ENCODE measurements around the gene C1orf185.
"Not testable (repeated sequence)": the region's sequence is repeated elsewhere in the genome, so short reads cannot be mapped to it uniquely, and the experiment has no call there.

Gene C1orf185

DNA sequence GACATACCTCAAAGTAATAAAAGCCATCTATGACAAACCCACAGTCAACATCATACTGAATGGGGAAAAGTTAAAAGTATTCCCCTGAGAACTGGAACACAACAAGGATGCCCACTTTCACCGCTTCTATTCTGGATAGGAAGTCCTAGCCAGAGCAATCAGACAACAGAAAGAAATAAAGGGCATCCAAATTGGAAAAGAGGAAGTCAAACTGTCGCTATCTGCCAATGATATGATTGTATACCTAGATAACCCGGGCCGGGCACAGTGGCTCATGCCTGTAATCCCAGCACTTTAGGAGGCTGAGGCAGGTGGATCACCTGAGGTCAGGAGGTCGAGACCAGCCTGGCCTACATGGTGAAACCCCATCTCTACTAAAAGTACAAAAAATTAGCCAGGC, 60.5 kb downstream of the C1orf185 start:
- not testable (repeated sequence) for DNase-seq

DNA sequence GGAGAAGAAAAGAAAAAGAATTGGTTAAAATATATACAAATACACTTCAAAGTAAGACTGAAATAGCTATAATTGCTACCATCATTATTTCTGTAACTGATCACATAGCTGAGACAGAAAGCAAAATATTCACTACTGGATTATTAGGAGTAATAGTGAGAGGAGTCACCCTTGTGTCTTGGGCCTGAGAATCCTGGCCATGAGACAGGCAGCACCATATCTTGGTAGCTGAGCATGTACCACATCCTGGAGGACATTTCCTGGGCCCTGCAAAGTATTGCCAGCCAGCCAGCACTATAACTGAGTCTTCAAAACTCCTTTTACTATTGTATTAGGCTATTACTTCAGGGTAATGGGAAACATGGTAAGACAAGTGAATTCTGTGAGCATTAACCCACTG, 63.5 kb downstream of the C1orf185 start:
- H3K9me3 Mint-ChIP-seq = no peaks in the 10 kb centered on the region
- H3K27me3 Mint-ChIP-seq = no peaks in the 10 kb centered on the region
- H3K36me3 Mint-ChIP-seq (ENCODE audit: low read depth) = no peaks in the 10 kb centered on the region
- H3K27ac Mint-ChIP-seq = no peak overlapping the region
- no peak for DNase-seq
- H3K4me1 Mint-ChIP-seq (ENCODE audit: low read depth) = peaks cover 9% of the 10 kb centered on the region
- no peak overlapping the region for H3K4me3 Mint-ChIP-seq

More for the DNA sequence above, 60.5 kb downstream of the C1orf185 start:
- not testable (repeated sequence) for H3K4me1 Mint-ChIP-seq (ENCODE audit: low read depth); H3K27me3 Mint-ChIP-seq; H3K4me3 Mint-ChIP-seq; H3K9me3 Mint-ChIP-seq; H3K27ac Mint-ChIP-seq; H3K36me3 Mint-ChIP-seq (ENCODE audit: low read depth)

DNA sequence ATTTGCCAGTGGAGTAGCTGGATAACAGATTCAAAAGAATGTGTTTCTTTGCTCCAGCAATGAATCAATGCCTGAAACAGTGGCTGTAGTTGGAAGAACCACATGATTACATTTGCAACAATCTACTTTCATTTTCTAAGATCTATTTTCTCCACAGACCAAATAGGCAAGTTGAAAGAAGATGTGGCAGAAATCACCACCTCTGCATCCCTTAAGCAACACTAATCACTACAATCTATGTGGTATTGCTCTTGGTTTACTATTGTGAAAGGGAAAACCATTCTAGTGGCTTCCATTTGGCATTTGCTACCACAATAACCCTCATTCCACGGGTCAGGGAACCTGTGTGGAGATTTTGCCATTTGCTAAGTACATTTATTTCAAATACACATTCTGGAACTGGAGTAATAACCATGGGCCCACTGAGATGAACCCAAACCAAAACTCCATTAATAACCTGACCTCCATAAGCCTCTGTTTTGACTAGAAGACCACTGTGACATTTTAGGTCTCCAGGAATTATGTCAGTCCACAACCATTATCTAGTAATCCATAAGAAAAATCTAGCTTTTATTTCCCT, 66.3 kb downstream of the C1orf185 start:
- H3K27ac Mint-ChIP-seq = no peak overlapping the region
- no peak overlapping the region for H3K4me3 Mint-ChIP-seq
- no peaks in the 10 kb centered on the region for H3K36me3 Mint-ChIP-seq (ENCODE audit: low read depth)
- DNase-seq = no peak
- no peaks in the 10 kb centered on the region for H3K9me3 Mint-ChIP-seq
- peaks cover 6% of the 10 kb centered on the region for H3K27me3 Mint-ChIP-seq
- peaks cover 12% of the 10 kb centered on the region for H3K4me1 Mint-ChIP-seq (ENCODE audit: low read depth)

DNA sequence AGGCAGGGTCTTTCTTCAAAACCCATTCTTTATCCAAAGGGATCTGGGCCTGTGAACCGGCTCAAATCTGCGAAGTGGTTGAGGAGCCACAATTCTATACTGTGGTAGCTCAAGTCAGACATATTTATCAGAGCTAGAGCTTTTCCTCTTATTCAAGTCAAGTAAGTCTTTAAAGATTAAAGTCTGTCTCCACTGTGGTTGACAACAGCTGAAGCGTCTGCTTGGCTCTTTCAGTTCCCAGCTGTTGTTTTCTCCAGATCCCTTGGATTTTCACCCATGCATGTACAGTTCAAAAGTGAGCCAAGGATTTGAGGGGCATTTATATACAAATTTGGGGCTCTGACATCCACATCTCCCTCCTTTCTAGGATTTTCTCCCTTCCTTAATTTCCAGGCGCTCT, 66.9 kb downstream of the C1orf185 start:
- H3K4me3 Mint-ChIP-seq = no peak overlapping the region
- H3K4me1 Mint-ChIP-seq (ENCODE audit: low read depth) = peaks cover 15% of the 10 kb centered on the region
- H3K27ac Mint-ChIP-seq = no peak overlapping the region
- no peak for DNase-seq
- H3K36me3 Mint-ChIP-seq (ENCODE audit: low read depth) = no peaks in the 10 kb centered on the region
- H3K9me3 Mint-ChIP-seq = no peaks in the 10 kb centered on the region
- H3K27me3 Mint-ChIP-seq = peaks cover 7% of the 10 kb centered on the region

DNA sequence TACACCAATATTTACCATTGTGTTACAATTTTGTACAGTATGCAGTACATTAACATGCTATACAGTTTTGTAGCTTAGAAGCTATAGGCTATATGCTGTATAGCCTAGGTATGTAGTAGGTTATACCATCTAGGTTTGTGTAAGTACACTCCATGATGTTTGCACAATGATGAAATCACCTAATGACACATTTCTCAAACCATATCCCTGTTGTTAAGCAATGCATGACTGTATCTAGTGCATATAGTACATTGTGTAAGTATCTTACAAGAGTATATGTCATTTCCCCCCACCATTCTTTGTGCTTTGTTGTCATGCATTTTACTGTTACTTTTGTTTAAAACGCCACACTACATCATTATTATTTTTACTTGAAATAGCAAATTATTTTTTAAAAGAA, 68.3 kb downstream of the C1orf185 start:
- H3K9me3 Mint-ChIP-seq = no peaks in the 10 kb centered on the region
- peaks cover 16% of the 10 kb centered on the region for H3K4me1 Mint-ChIP-seq (ENCODE audit: low read depth)
- H3K36me3 Mint-ChIP-seq (ENCODE audit: low read depth) = no peaks in the 10 kb centered on the region
- H3K27ac Mint-ChIP-seq = no peak overlapping the region
- H3K4me3 Mint-ChIP-seq = no peak overlapping the region
- peaks cover 13% of the 10 kb centered on the region for H3K27me3 Mint-ChIP-seq
- DNase-seq = no peak

DNA sequence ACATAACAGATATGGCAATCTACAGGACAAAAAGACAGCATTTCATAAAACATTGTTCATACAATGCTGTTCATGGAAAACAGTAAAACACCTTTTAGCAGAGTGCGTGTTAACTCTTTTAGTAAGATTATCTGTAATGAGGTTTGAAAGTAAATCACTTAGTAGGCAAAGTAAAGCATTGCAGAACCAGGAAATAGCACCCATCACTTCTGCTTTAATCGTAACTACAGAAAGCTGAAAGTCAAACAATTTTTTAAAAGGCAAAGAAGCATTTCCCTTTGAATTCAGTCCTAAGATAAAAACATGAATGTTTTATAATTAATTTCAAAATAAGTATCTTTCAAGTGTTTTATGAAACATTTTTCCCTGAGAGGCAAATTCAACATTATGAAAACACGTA, 70.8 kb downstream of the C1orf185 start:
- H3K36me3 Mint-ChIP-seq (ENCODE audit: low read depth) = no peaks in the 10 kb centered on the region

DNA sequence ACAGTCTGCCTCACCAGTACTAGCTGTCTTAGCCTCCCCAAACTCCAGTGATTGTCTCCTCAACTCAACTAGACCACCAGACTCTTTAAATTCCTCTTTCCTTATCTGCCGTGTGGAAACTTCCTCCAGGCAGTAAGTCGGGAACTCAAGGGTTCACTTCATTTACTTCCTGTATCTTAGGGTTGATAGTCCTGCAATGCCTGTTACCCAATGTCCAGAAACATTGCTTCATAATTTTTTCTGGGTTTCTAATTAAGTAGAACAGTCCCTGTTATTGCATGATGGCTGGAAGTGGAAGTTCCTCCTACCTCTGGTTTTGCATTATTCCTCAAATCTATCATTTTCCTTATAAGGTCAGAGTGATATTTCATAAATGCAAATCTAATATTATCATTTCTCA, 73.2 kb downstream of the C1orf185 start:
- H3K27ac Mint-ChIP-seq = no peak overlapping the region
- no peaks in the 10 kb centered on the region for H3K9me3 Mint-ChIP-seq
- DNase-seq = no peak
- H3K27me3 Mint-ChIP-seq = peaks cover 33% of the 10 kb centered on the region
- H3K4me1 Mint-ChIP-seq (ENCODE audit: low read depth) = peaks cover 7% of the 10 kb centered on the region
- no peaks in the 10 kb centered on the region for H3K36me3 Mint-ChIP-seq (ENCODE audit: low read depth)
- H3K4me3 Mint-ChIP-seq = no peak overlapping the region

More for the DNA sequence above, 70.8 kb downstream of the C1orf185 start:
- Mint-ChIP-seq H3K4me3 (no peak overlapping the region), H3K27me3 (peaks cover 25% of the 10 kb centered on the region), H3K9me3 (no peaks in the 10 kb centered on the region), H3K27ac (no peak overlapping the region), H3K4me1 (ENCODE audit: low read depth) (peaks cover 16% of the 10 kb centered on the region)
- DNase-seq = no peak

DNA sequence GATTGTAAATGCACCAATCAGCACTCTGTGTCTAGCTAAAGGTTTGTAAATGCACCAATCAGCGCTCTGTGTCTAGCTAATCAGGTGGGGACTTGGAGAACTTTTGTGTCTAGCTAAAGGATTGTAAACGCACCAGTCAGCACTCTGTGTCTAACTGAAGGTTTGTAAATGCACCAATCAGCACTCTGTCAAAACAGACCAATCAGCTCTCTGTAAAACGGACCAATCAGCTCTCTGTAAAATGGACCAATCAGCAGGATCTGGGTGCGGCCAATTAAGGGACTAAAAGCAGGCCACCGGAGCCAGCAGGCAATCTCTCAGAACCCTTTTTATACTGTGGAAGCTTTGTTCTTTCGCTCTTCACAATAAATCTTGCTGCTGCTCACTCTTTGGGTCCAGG, 76.0 kb downstream of the C1orf185 start:
- DNase-seq; H3K9me3 Mint-ChIP-seq; H3K27ac Mint-ChIP-seq; H3K36me3 Mint-ChIP-seq (ENCODE audit: low read depth); H3K4me3 Mint-ChIP-seq; H3K4me1 Mint-ChIP-seq (ENCODE audit: low read depth): not testable (repeated sequence)
- peaks cover 38% of the 10 kb centered on the region for H3K27me3 Mint-ChIP-seq

DNA sequence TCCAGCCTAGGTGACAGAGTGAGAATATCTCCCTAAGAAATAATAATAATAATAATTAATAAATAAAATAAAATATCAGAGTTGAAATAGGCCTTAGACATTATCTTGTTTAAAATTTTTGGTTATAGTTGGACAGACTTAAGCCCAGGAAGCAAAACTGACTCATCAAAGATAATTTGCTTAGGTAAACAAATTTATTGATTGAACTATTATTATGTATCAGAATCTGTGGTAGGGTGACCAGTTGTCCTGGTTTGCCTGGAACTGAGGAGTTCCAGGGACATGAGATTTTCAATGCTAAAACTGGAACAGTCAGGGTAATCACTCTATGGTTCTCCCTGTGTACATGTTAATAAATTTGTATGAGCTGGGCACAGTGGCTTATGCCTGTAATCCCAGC, 86.2 kb downstream of the C1orf185 start:
- Mint-ChIP-seq H3K27me3 (peaks cover 4% of the 10 kb centered on the region), H3K36me3 (ENCODE audit: low read depth) (no peaks in the 10 kb centered on the region), H3K4me1 (ENCODE audit: low read depth) (no peaks in the 10 kb centered on the region), H3K4me3 (no peak overlapping the region), H3K9me3 (no peaks in the 10 kb centered on the region), H3K27ac (no peak overlapping the region)
- DNase-seq = no peak

DNA sequence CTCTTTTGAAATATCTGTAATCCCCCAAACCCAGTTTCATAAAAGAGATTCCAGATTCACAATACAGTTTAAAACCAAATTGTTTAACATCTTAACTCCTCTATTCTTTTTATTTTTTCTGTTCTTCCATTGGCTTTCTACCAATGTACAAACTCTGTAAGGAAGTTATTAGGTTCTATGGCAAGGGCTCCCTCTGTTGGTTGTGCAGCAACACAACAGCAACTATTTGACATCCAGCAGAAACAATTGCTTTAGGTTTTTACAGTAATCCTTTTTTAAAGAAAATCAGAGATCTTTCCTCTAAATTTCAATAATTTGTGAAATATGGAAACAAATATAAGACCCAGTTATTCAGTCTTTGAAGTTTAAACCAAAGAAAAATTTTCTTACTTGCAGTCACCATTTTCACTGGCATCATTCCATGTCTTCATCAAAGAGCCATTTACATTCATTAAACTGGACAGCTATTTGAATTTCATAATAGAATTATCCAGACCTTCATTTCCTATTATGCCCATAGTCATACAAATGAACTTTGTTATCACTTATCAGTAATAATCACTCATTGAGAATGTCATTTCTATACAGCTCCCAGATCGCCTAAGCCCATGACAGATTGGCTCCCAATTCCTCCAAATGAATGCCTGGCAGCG, 87.5 kb downstream of the C1orf185 start:
- no peaks in the 10 kb centered on the region for H3K4me1 Mint-ChIP-seq (ENCODE audit: low read depth)

DNA sequence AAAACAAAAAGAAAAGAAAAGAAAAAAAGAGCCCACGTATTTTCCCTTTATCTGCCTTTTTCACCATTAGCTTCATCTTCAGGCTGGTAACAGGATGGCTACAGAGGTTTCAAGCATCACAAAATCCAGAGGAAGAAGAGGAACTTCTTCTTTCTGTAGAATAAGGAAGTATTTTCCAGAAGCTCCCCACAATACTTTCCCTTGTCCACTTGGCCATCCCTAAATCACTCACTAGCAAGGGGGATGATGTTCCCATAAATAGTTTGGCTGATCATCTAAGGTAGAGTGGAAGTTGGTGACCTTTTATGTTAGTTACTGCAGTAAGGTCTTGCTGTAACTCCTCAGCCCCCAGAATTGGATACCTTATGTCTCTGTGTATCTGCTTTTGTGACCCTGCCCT, 88.9 kb downstream of the C1orf185 start:
- DNase-seq = no peak
- H3K4me1 Mint-ChIP-seq (ENCODE audit: low read depth) = no peaks in the 10 kb centered on the region
- no peak overlapping the region for H3K4me3 Mint-ChIP-seq
- H3K27me3 Mint-ChIP-seq = peaks cover 6% of the 10 kb centered on the region
- no peak overlapping the region for H3K27ac Mint-ChIP-seq
- H3K36me3 Mint-ChIP-seq (ENCODE audit: low read depth) = no peaks in the 10 kb centered on the region
- H3K9me3 Mint-ChIP-seq = no peaks in the 10 kb centered on the region

More for the DNA sequence above, 87.5 kb downstream of the C1orf185 start:
- Mint-ChIP-seq H3K27ac (no peak overlapping the region), H3K36me3 (ENCODE audit: low read depth) (no peaks in the 10 kb centered on the region), H3K9me3 (no peaks in the 10 kb centered on the region), H3K4me3 (no peak overlapping the region), H3K27me3 (peaks cover 4% of the 10 kb centered on the region)
- no peak for DNase-seq

DNA sequence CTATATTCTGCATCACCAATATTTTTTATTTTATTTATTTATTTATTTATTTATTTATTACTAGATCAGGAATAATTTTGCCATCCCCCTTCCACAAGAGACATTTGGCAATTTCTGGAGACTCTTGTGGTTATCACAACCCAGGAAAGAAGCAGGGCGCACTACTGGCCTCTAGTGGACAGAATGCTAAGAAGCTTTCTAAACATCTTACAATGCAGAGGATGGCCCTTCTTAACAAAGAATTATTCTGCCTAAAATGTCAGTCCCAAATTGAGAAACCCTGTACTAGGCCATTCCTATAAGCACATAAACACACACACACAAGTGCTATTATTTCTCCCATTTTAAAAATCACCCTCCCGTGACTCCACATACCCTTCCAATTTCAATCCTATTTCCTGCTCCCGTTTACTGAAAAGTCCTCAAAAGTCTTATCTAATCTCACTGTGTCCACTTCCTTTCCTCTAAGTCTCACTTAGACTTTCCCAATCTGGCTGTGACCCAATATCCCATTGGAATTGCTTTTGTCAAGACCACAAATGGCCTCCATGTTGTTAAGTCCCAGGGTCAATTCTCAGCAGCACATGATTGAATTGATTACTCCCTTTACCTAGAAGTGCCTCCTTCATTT, 90.3 kb downstream of the C1orf185 start:
- H3K27ac Mint-ChIP-seq = no peak overlapping the region
- DNase-seq = peak; percentile 42
- H3K27me3 Mint-ChIP-seq = peaks cover 9% of the 10 kb centered on the region
- no peaks in the 10 kb centered on the region for H3K4me1 Mint-ChIP-seq (ENCODE audit: low read depth)
- H3K4me3 Mint-ChIP-seq = no peak overlapping the region
- no peaks in the 10 kb centered on the region for H3K36me3 Mint-ChIP-seq (ENCODE audit: low read depth)
- H3K9me3 Mint-ChIP-seq = no peaks in the 10 kb centered on the region

DNA sequence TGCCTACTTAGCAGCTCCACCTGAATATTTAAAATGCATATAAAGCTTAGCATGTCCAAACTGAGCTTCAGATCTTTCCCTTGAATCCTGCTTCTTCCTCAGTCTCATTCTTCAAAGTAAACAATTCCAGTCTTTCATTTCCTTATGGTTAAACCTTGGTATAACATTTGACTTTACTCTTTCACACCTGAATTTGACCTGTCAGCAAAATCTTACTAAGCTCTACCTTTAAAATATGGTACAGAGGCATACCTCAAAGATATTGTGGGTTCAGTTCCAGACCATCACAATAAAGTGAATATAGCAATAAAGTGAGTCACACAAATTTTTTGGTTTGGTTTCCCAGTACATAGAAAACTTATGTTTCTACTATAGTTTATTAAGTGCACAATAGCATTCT, 91.5 kb downstream of the C1orf185 start:
- Mint-ChIP-seq H3K4me1 (ENCODE audit: low read depth) (no peaks in the 10 kb centered on the region), H3K27me3 (peaks cover 9% of the 10 kb centered on the region), H3K36me3 (ENCODE audit: low read depth) (no peaks in the 10 kb centered on the region), H3K27ac (no peak overlapping the region), H3K9me3 (no peaks in the 10 kb centered on the region), H3K4me3 (no peak overlapping the region)
- DNase-seq = no peak
